Renal cortical epithelial cell (primary cell): ENCODE measurements around the gene FGF19. TPM values are rescaled to one million over a fixed set of nuclear protein-coding genes. Genes with fewer than 3 reads are reported as not detected.

Experiments used
- DNase-seq: peaks from one replicate; pipeline ENCODE4 v3.0.0-alpha.2; 2011; ENCODE audit warnings: low read depth
- total RNA-seq: library from RNA; depleted of rRNA; stranded (reverse); fragments of >200 nt; gene quantifications from 2 replicates; pipeline ENCODE4 v1.2.3, GENCODE V29; 2014

Gene FGF19
- total RNA-seq, 1 donor from 2014 or later, result not detected

DNA sequence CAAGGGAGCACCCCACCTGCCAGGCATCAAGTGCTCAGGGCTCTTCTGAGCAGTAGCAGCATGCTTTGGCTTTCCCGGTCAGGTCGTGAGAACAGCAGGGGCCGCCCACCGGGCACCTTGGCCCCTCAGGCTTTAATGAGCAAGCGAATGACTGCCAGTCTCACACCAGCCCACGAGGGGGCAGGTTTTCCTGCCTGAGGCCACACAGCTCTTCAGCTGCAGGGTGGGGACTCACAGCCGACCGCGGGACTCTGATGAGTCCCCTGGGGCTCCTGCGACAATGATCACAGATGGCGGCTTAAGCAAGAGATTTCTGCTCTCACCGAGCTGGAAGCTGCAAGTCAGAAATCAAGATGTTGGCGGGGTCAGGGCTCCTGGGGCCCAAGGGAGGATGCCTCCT is 14.3 kb upstream of the FGF19 start:
- DNase-seq, result peak; percentile 4

- DNase-seq, result no peak
Observed at GRCh38 chr11:69716891-69717747, 13.3 kb upstream of the FGF19 start.

DNA sequence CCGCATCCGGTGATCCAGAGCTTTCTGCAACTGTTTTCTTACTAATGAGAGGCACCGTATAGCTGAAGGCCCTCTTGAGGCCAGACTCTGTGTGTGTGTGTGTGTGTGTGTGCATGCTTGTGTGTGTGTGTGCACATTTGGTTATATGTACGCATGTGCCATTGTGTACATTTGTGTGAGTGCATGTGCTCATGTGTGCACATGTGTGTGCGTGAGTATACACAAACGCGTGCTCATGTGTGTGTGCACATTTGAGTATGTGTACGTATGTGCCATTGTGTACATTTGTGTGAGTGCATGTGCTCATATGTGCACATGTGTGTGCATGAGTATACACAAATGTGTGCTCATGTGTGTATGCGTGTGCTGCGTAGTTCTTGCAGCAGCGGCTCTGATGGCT is 12.3 kb upstream of the FGF19 start:
- no peak for DNase-seq

DNA sequence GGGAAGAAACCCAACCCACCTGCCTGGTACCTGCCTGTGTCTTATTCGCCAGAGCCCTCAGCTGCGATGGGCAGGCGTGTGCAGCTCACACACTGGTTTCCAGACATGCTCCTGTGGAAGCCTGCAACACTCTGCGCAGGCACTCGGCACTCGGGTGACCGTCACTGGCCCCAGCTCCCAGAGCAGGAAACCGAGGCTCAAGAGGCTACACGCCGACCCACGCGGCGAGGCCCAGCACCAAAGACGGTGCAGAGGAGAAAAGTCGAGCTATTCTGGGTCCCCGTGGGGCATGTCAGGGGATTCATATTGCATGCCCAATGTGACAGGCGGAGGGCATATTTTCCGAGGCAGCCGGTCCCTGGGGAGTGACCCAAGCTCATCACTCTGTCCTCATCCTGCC is 11.6 kb upstream of the FGF19 start:
- no peak for DNase-seq

DNA sequence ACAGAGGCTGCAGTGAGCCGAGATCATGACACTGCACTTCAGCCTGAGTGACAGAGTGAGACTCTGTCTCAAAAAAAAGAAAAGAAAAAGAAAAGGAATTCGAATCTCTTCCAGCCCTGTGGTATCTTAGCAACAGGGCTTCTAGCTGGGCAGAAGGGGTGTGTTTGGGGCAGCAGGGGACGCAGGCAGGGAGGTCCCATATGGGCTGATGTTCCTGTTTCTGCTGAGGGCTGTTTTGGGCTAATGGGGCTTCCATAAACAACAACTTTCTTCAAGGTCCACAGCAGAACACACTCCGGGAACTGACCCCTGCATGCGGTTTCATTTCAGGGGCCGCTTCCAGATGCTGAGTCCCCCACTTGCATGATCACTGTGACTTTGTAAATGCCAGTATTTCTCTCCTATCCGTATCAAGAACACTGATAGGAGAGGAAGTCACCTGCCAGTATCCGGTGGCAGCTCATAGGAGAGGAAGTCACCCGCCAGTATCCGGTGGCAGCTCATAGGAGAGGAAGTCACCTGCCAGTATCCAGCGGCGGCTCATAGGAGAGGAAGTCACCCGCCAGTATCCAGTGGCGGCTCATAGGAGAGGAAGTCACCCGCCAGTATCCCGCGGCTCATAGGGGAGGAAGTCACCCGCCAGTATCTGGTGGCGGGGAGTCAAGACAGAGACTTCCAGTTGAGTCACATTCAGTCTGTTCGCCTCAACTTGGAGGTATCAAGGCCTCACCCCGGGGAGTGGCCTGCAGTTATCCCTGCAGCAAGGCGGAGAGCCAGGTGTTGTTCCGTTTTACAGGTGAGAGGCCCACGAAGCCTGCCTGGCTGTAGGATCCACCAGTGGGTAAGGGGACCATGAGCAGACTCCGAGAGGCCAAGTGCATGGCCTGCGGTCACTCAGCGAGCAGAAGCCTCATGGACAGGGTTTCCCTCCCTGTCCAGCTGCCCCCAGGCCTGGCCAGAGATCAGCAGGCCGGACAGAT is 8.3 kb upstream of the FGF19 start:
- no peak for DNase-seq

DNA sequence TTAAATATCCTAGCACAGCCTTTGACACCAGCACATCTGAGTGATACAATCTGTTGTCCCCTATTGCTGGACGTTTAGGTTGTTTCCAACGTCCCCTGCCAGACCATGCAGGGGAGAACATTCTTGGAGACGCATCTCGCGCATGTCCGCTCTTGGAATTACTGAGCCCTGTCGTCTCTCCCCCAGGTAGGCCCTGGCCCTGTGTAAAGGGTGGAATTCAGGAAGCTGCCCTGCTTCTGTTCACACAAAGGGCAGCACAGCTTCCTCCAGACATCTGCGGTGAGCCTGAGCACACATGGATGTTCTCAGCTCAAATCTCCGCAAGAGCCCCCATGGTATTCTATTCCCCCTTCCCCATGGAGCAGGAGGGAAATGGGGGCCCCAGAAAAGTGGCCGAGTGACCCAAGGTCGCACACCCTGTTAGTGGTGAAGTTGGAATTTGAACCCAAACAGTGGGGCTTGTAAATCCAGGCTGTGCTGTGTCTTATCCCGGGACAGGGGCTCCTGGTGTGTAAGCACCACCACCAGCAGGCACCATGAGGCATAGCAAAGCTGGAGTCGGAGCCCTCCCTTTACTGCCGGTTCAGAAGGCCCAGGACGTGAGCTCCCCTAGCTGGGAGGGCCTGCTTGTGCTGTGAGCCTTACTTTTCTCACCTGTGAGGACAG is 5.0 kb upstream of the FGF19 start:
- no peak for DNase-seq

GRCh38 chr11:69707176-69707575 is 3.4 kb upstream of the FGF19 start:
- DNase-seq, result no peak

DNA sequence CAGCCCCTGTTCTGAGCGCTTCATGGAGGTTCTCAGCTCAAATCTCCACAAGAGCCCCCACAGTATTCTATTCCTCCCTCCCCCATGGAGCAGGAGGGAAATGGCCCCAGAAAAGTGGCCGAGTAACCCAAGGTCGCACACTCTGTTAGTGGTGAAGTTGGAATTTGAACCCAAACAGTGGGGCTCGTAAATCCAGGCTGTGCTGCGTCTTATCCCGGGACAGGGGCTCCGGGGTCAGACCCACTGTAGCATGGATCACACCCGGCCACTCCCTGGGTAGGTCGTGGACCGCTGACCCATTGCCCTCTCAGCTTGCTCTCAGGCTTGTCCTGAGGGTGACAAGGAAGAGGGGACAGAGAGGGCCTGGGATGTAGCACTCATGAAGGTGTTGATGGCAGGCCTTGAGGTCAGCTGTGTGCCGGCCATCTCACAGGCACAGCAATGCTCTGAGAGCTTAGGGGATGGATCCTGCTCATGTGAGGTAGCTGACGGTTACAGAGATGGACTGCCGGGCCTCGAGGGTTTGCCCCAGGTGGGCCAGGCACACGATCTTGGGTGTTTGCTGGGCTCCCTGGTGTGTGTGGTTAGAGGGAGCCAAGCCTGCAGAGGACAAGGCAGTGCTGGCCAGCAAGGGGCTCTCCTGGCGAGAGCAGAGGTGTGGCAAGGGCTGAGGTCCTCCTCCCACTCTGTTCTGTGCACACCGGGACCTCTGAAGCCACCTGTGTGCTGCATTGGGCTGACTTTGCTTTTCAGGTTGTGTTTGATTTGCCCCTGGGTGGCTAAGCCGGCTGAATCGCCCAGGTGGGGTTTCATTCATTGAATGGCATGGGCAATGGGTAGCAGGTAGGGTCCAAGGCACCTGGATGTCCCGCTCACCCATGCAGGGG is 2.3 kb upstream of the FGF19 start:
- DNase-seq, result no peak

DNA sequence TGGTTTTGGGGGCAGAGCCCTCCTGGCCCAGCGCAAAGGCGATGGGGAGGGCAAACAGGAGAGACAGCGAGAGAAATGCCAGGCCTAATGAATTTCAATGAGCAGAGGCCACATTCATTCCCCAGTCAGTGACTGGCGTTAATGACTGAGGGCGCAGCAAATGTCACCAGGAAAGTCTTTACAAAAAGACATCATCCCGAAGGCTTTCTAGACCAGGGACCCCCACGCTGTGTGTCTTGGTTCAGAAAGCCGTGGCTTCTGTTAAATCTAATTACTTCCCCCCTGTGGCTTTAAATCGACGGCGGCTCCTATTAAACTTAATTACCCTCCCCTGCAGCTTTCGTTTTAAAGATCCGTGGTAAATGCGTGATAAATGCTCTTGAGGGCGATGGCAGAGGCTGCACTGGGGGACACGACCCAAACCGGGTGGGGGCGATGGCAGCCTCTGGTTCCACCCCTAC is 1.6 kb upstream of the FGF19 start:
- no peak for DNase-seq

GRCh38 chr11:69704508-69705253 is 859 bp upstream of the FGF19 start:
- DNase-seq, result no peak

- DNase-seq, result no peak
Observed at GRCh38 chr11:69703453-69703767, 412 bp downstream of the FGF19 start.

GRCh38 chr11:69702769-69703452 is 911 bp downstream of the FGF19 start:
- no peak for DNase-seq

DNA sequence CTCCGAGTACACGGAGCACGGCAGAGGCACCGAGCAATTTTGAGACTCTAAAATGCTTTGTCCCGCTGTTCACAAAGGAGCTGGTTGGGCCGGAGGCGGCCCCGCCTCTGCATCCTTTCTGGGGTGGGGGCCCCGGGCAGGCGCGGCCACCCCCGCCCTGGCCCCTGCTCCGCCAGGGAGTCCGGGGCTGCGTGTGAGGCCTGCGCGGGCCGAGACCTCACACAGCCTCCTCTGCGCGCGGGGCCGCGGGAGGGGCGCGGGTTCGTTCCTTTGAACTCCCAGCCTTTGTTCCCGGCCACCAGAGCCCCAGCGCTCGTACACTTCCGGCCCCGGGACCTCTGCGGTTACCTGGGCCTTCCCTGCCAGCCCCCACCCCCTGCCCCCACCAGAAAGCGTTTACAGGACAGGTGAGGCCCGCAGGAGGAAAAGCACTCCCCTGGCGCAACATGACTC is 1.6 kb downstream of the FGF19 start:
- no peak for DNase-seq

GRCh38 chr11:69700278-69701140 is 3.3 kb downstream of the FGF19 start:
- DNase-seq, result peak; percentile 30

GRCh38 chr11:69699213-69699612 is 4.6 kb downstream of the FGF19 start:
- DNase-seq, result no peak

- DNase-seq, result no peak
Observed at GRCh38 chr11:69698362-69698761, 5.5 kb downstream of the FGF19 start.

GRCh38 chr11:69697861-69698260 is 6.0 kb downstream of the FGF19 start:
- DNase-seq, result no peak

GRCh38 chr11:69697469-69697843 is 6.4 kb downstream of the FGF19 start:
- DNase-seq, result no peak
